DMS79 (cell line): ENCODE results near the gene FZD10.

Source experiments
- DNase-seq: peaks from one replicate; lab custom pipeline; 2025; lab: John Stamatoyannopoulos, UW

FZD10 gene

GRCh38 chr12:130183585-130184370 lies 21.5 kb downstream of the FZD10 start:
- DNase-seq: no peak

GRCh38 chr12:130184404-130185090 lies 22.3 kb downstream of the FZD10 start:
- no peak for DNase-seq

- no peak for DNase-seq
Observed at GRCh38 chr12:130185455-130186391, 23.5 kb downstream of the FZD10 start.

GRCh38 chr12:130186651-130187268 lies 24.5 kb downstream of the FZD10 start:
- DNase-seq: no peak

- no peak for DNase-seq
Observed at GRCh38 chr12:130192642-130193345, 30.5 kb downstream of the FZD10 start.

GRCh38 chr12:130194154-130194553 lies 31.9 kb downstream of the FZD10 start:
- no peak for DNase-seq

- DNase-seq: no peak
Observed at GRCh38 chr12:130195369-130195768, 33.1 kb downstream of the FZD10 start.

GRCh38 chr12:130195776-130196175 lies 33.5 kb downstream of the FZD10 start:
- no peak for DNase-seq

GRCh38 chr12:130196827-130197226 lies 34.6 kb downstream of the FZD10 start:
- DNase-seq: no peak

GRCh38 chr12:130198026-130198662 lies 35.9 kb downstream of the FZD10 start:
- DNase-seq: no peak

GRCh38 chr12:130198663-130199060 lies 36.4 kb downstream of the FZD10 start:
- no peak for DNase-seq

GRCh38 chr12:130199581-130200390 lies 37.5 kb downstream of the FZD10 start:
- no peak for DNase-seq

GRCh38 chr12:130200445-130200844 lies 38.2 kb downstream of the FZD10 start:
- no peak for DNase-seq

- no peak for DNase-seq
Observed at GRCh38 chr12:130201037-130201436, 38.8 kb downstream of the FZD10 start.

GRCh38 chr12:130202201-130202600 lies 39.9 kb downstream of the FZD10 start:
- no peak for DNase-seq

- no peak for DNase-seq
Observed at GRCh38 chr12:130203151-130203550, 40.9 kb downstream of the FZD10 start.

GRCh38 chr12:130204541-130204953 lies 42.3 kb downstream of the FZD10 start:
- no peak for DNase-seq

- no peak for DNase-seq
Observed at GRCh38 chr12:130205495-130205894, 43.2 kb downstream of the FZD10 start.

- DNase-seq: no peak
Observed at GRCh38 chr12:130212384-130212989, 50.2 kb downstream of the FZD10 start.
